Measurements from ENCODE around the gene AGAP5. TPM values are rescaled to one million over a fixed set of nuclear protein-coding genes. Genes with fewer than 3 reads are reported as not detected.
"Not testable (repeated sequence)": the region's sequence is repeated elsewhere in the genome, so short reads cannot be mapped to it uniquely, and the experiment has no call there.

AGAP5 gene
- total and polyA plus RNA-seq, 7 experiments from 2014 or later: 7.8 to 16.6 (median 10.5) TPM; not detected in 2

GRCh38 chr10:73717556-73717955, 19.6 kb upstream of the AGAP5 start:
- H3K36me3 ChIP-seq (ENCODE audit: control insufficient read depth in 2 of 3, insufficient read depth in 3 of 3, low read length in 3 of 3): peaks cover 15 to 60% (median 16%) of the 10 kb centered on the region in 3 experiments
- H3K9me3 ChIP-seq (ENCODE audit: control insufficient read depth in 2 of 3, low read length in 3 of 3): no peaks in the 10 kb centered on the region
- peaks cover 0 to 9% (median 0%) of the 10 kb centered on the region in 7 donors for H3K4me1 Mint-ChIP-seq
- peak overlapping the region in 1 of 9 donors; percentile 2 for H3K27ac Mint-ChIP-seq
- ATAC-seq: peak; percentile 36
- no peaks in the 10 kb centered on the region for H3K9me3 Mint-ChIP-seq
- CTCF ChIA-PET: no interaction called here
- peaks cover 3 to 57% (median 17%) of the 10 kb centered on the region in 5 donors for H3K36me3 Mint-ChIP-seq
- H3K4me3 Mint-ChIP-seq: no peak overlapping the region
- H3K27ac ChIP-seq (ENCODE audit: low read depth, low read length): no peak overlapping the region
- no peak overlapping the region for H3K4me3 ChIP-seq (ENCODE audit: low read length)
- DNase-seq: no peak
- POLR2A ChIA-PET: interaction anchor here (0.7 kb wide), 1 partner anchor 282 kb away, joined by 4 read pairs; no protein-coding TSS in a partner anchor
- H3K27me3 Mint-ChIP-seq: no peaks in the 10 kb centered on the region
- intact Hi-C loops (cut with micrococcal nuclease): no loop called here
- H3K4me1 ChIP-seq (ENCODE audit: control insufficient read depth in 2 of 2, insufficient read depth in 2 of 2, low read length in 2 of 2): no peaks in the 10 kb centered on the region
- no peaks in the 10 kb centered on the region for H3K27me3 ChIP-seq (ENCODE audit: control insufficient read depth in 2 of 2, insufficient read depth in 2 of 2, low read length in 2 of 2)

- intact Hi-C loops (cut with micrococcal nuclease): no loop called here
- no peaks in the 10 kb centered on the region for H3K9me3 Mint-ChIP-seq
- POLR2A ChIA-PET: interaction anchor here (1.1 kb wide), 1 partner anchor 27 kb away, joined by 4 read pairs; no protein-coding TSS in a partner anchor
- Histone ChIP-seq H3K9me3 (ENCODE audit: control insufficient read depth in 2 of 3, low read length in 3 of 3) (no peaks in the 10 kb centered on the region), H3K4me3 (ENCODE audit: low read length) (no peak overlapping the region), H3K36me3 (ENCODE audit: control insufficient read depth in 2 of 3, insufficient read depth in 3 of 3, low read length in 3 of 3) (peaks cover 13 to 48% (median 15%) of the 10 kb centered on the region in 3 experiments), H3K27ac (ENCODE audit: low read depth, low read length) (no peak overlapping the region), H3K4me1 (ENCODE audit: control insufficient read depth in 2 of 2, insufficient read depth in 2 of 2, low read length in 2 of 2) (no peaks in the 10 kb centered on the region), H3K27me3 (ENCODE audit: control insufficient read depth in 2 of 2, insufficient read depth in 2 of 2, low read length in 2 of 2) (no peaks in the 10 kb centered on the region)
- H3K27ac Mint-ChIP-seq: no peak overlapping the region
- peaks cover 0 to 52% (median 22%) of the 10 kb centered on the region in 5 donors for H3K36me3 Mint-ChIP-seq
- ATAC-seq (no peak), DNase-seq (no peak)
- no peak overlapping the region for H3K4me3 Mint-ChIP-seq
- no peaks in the 10 kb centered on the region for H3K27me3 Mint-ChIP-seq
- CTCF ChIA-PET: no interaction called here
- peaks cover 0 to 9% (median 0%) of the 10 kb centered on the region in 7 donors for H3K4me1 Mint-ChIP-seq
Observed at GRCh38 chr10:73716251-73716650, 18.3 kb upstream of the AGAP5 start.

GRCh38 chr10:73715179-73716156, 17.6 kb upstream of the AGAP5 start:
- H3K27ac Mint-ChIP-seq; H3K9me3 Mint-ChIP-seq; H3K27ac ChIP-seq (ENCODE audit: low read depth, low read length); H3K4me1 Mint-ChIP-seq; H3K27me3 ChIP-seq (ENCODE audit: control insufficient read depth in 2 of 2, insufficient read depth in 2 of 2, low read length in 2 of 2); H3K4me1 ChIP-seq (ENCODE audit: control insufficient read depth in 2 of 2, insufficient read depth in 2 of 2, low read length in 2 of 2); intact Hi-C loops (cut with micrococcal nuclease); ATAC-seq; H3K4me3 ChIP-seq (ENCODE audit: low read length); H3K4me3 Mint-ChIP-seq; H3K27me3 Mint-ChIP-seq; DNase-seq; H3K9me3 ChIP-seq (ENCODE audit: control insufficient read depth in 2 of 3, low read length in 3 of 3); CTCF ChIA-PET: not testable (repeated sequence)
- POLR2A ChIA-PET: interaction anchor here (1.1 kb wide), 1 partner anchor 28 kb away, joined by 4 read pairs; no protein-coding TSS in a partner anchor
- peaks cover 0 to 48% (median 17%) of the 10 kb centered on the region in 5 donors for H3K36me3 Mint-ChIP-seq
- H3K36me3 ChIP-seq (ENCODE audit: control insufficient read depth in 2 of 3, insufficient read depth in 3 of 3, low read length in 3 of 3): peaks cover 13 to 41% (median 15%) of the 10 kb centered on the region in 3 experiments

GRCh38 chr10:73714483-73714882, 16.6 kb upstream of the AGAP5 start:
- H3K4me3 Mint-ChIP-seq; intact Hi-C loops (cut with micrococcal nuclease); H3K9me3 Mint-ChIP-seq; H3K27me3 ChIP-seq (ENCODE audit: control insufficient read depth in 2 of 2, insufficient read depth in 2 of 2, low read length in 2 of 2); CTCF ChIA-PET; H3K4me3 ChIP-seq (ENCODE audit: low read length); H3K4me1 Mint-ChIP-seq; ATAC-seq; DNase-seq; H3K27me3 Mint-ChIP-seq; H3K27ac ChIP-seq (ENCODE audit: low read depth, low read length); H3K27ac Mint-ChIP-seq; H3K9me3 ChIP-seq (ENCODE audit: control insufficient read depth in 2 of 3, low read length in 3 of 3); H3K4me1 ChIP-seq (ENCODE audit: control insufficient read depth in 2 of 2, insufficient read depth in 2 of 2, low read length in 2 of 2); POLR2A ChIA-PET: not testable (repeated sequence)
- peaks cover 13 to 39% (median 15%) of the 10 kb centered on the region in 3 experiments for H3K36me3 ChIP-seq (ENCODE audit: control insufficient read depth in 2 of 3, insufficient read depth in 3 of 3, low read length in 3 of 3)
- peaks cover 0 to 45% (median 18%) of the 10 kb centered on the region in 5 donors for H3K36me3 Mint-ChIP-seq

- POLR2A ChIA-PET: interaction anchor here (0.6 kb wide), 1 partner anchor 1498 kb away, joined by 3 read pairs; no protein-coding TSS in a partner anchor
- H3K36me3 Mint-ChIP-seq: peaks cover 0 to 45% (median 15%) of the 10 kb centered on the region in 5 donors
- H3K4me3 ChIP-seq (ENCODE audit: low read length); intact Hi-C loops (cut with micrococcal nuclease); H3K4me1 Mint-ChIP-seq; DNase-seq; H3K9me3 Mint-ChIP-seq; CTCF ChIA-PET; H3K27me3 ChIP-seq (ENCODE audit: control insufficient read depth in 2 of 2, insufficient read depth in 2 of 2, low read length in 2 of 2); H3K4me3 Mint-ChIP-seq; H3K9me3 ChIP-seq (ENCODE audit: control insufficient read depth in 2 of 3, low read length in 3 of 3); H3K27ac Mint-ChIP-seq; H3K27me3 Mint-ChIP-seq; H3K27ac ChIP-seq (ENCODE audit: low read depth, low read length); ATAC-seq; H3K4me1 ChIP-seq (ENCODE audit: control insufficient read depth in 2 of 2, insufficient read depth in 2 of 2, low read length in 2 of 2): not testable (repeated sequence)
- peaks cover 13 to 34% (median 15%) of the 10 kb centered on the region in 3 experiments for H3K36me3 ChIP-seq (ENCODE audit: control insufficient read depth in 2 of 3, insufficient read depth in 3 of 3, low read length in 3 of 3)
Observed at GRCh38 chr10:73713912-73714311, 16.0 kb upstream of the AGAP5 start.

DNA sequence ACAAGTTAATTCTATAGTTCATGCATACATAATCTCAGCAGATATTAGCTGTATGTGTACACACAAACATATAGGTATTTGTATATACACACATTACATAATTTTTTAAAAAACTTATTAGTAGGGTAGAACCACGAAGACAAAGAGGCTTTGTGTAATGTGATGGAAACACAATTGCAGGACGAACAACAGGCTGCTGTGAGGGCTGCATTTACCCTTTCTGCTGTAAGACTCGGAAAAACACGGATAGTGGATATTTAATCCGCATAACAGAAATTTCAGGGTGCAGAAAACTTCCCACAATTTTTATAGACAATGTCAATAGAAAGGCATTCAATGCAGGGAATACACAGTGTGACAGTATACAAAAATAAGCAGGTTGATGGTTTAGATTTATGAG, 13.8 kb upstream of the AGAP5 start:
- ATAC-seq; H3K4me3 ChIP-seq (ENCODE audit: low read length); H3K27me3 ChIP-seq (ENCODE audit: control insufficient read depth in 2 of 2, insufficient read depth in 2 of 2, low read length in 2 of 2); H3K27ac ChIP-seq (ENCODE audit: low read depth, low read length); H3K4me1 Mint-ChIP-seq; H3K27ac Mint-ChIP-seq; CTCF ChIA-PET; H3K27me3 Mint-ChIP-seq; H3K9me3 Mint-ChIP-seq; H3K4me1 ChIP-seq (ENCODE audit: control insufficient read depth in 2 of 2, insufficient read depth in 2 of 2, low read length in 2 of 2); DNase-seq; H3K4me3 Mint-ChIP-seq; POLR2A ChIA-PET; H3K9me3 ChIP-seq (ENCODE audit: control insufficient read depth in 2 of 3, low read length in 3 of 3); intact Hi-C loops (cut with micrococcal nuclease): not testable (repeated sequence)
- H3K36me3 Mint-ChIP-seq: peaks cover 0 to 31% (median 5%) of the 10 kb centered on the region in 5 donors
- H3K36me3 ChIP-seq (ENCODE audit: control insufficient read depth in 2 of 3, insufficient read depth in 3 of 3, low read length in 3 of 3): peaks cover 0 to 19% (median 5%) of the 10 kb centered on the region in 3 experiments

All from naive thymus-derived CD4-positive, alpha-beta T cell (primary cell).